ENCODE measurements around the gene SURF2.

Gene SURF2

DNA sequence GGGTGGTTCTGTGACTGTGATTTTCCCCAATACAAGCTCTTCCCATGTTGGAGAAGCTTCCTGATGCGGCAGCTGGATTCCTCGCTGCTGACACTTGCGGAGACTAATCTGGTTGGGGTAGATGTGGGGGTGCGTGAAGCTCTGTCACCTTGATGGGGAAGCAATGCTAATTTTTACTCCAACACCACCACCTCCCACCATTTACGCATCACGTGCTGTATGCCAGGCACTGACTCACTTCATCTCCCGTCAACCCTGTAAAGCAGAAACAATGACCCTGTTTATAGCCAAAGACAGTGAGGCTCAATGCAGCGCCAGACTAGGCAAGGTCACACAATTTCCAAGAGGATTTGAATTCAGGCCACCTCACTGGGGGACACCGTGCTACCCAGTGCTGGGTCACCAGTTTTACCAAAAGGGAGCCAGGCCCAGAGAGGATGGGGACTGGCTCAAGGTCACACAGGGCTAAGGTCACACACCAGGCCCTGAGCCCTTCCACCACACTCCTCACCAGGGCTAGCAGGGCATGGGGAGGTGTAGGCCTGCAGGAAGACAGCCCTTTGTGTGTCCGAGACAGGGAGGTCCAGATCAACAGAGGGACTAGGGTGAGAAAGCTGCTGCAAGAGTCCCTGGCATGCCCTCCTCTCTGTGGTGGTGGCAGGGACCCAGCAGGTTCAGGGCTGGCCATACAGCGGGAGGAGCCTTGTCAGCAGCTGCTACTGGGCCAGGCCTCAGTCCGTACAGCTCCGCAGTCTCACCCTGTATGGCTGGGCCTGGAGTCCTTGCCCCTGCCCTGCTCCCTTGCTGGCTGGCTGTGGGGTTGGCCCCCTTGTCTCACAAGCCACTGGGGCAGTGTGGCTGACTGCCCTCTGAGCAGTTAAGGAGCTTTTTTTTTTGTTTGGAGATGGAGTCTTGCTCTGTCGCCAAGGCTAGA lies 23.1 kb downstream of the SURF2 start:
- TF ChIP-seq, protein P1, sequence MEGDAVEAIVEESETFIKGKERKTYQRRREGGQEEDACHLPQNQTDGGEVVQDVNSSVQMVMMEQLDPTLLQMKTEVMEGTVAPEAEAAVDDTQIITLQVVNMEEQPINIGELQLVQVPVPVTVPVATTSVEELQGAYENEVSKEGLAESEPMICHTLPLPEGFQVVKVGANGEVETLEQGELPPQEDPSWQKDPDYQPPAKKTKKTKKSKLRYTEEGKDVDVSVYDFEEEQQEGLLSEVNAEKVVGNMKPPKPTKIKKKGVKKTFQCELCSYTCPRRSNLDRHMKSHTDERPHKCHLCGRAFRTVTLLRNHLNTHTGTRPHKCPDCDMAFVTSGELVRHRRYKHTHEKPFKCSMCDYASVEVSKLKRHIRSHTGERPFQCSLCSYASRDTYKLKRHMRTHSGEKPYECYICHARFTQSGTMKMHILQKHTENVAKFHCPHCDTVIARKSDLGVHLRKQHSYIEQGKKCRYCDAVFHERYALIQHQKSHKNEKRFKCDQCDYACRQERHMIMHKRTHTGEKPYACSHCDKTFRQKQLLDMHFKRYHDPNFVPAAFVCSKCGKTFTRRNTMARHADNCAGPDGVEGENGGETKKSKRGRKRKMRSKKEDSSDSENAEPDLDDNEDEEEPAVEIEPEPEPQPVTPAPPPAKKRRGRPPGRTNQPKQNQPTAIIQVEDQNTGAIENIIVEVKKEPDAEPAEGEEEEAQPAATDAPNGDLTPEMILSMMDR (IDR thresholded peaks at IDR 0.05; ENCODE audit: low read depth, low read length) = no peak
- DNase-seq (ENCODE audit: extremely low read depth, low read depth) = no peak

GRCh38 chr9:133380734-133381133 lies 24.4 kb downstream of the SURF2 start:
- TF ChIP-seq, protein P1 (IDR thresholded peaks at IDR 0.05; ENCODE audit: low read depth, low read length) = no peak
- no peak for DNase-seq (ENCODE audit: extremely low read depth, low read depth)

- TF ChIP-seq, protein P1 (IDR thresholded peaks at IDR 0.05; ENCODE audit: low read depth, low read length) = no peak
- no peak for DNase-seq (ENCODE audit: extremely low read depth, low read depth)
These were observed 26.3 kb downstream of the SURF2 start for GRCh38 chr9:133382507-133383141.

- TF ChIP-seq, protein P1 (IDR thresholded peaks at IDR 0.05; ENCODE audit: low read depth, low read length) = no peak
- DNase-seq (ENCODE audit: extremely low read depth, low read depth) = no peak
These were observed 27.1 kb downstream of the SURF2 start for GRCh38 chr9:133383438-133383837.

DNA sequence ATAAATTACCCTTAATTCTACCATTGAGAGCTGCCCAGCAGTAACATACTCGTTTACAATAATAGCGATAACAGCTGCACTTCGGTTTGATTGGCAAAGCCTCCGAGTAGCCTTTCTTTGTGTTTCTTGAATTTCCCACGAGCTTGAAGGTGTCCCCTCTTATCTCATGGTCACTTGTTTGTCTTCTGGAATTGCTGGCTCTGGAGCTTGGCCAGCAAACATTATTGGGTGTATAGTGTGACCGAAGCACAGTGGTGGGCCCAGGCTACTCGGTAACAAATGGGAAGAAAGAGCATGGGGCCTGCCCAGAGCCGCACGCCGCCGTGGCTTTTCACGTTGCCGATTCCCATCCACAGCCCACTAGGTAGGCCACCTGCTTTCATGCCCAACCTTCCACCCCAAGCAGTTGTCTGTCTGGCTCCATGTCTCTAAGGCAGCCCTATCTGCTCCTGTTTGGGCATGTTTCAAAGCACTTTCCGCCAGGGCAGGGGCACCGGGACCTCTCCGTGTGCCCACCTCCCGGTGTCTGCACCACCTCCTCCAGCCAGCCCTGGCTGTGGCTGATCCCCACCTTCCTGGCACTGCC lies 28.5 kb downstream of the SURF2 start:
- TF ChIP-seq, protein P1 (IDR thresholded peaks at IDR 0.05; ENCODE audit: low read depth, low read length) = no peak
- DNase-seq (ENCODE audit: extremely low read depth, low read depth) = no peak

GRCh38 chr9:133385452-133385851 lies 29.1 kb downstream of the SURF2 start:
- TF ChIP-seq, protein P1 (IDR thresholded peaks at IDR 0.05; ENCODE audit: low read depth, low read length) = no peak
- DNase-seq (ENCODE audit: extremely low read depth, low read depth) = no peak

GRCh38 chr9:133386338-133386737 lies 30.0 kb downstream of the SURF2 start:
- TF ChIP-seq, protein P1 (IDR thresholded peaks at IDR 0.05; ENCODE audit: low read depth, low read length) = no peak
- no peak for DNase-seq (ENCODE audit: extremely low read depth, low read depth)
